Sigmoid colon (tissue), 7 donors: ENCODE data around the gene LIMA1. TPM values are rescaled to one million over a fixed set of nuclear protein-coding genes. Genes with fewer than 3 reads are reported as not detected.
"Not testable (repeated sequence)": the region's sequence is repeated elsewhere in the genome, so short reads cannot be mapped to it uniquely, and the experiment has no call there.

Source experiments
- DNase-seq: peaks from one replicate; pipeline ENCODE4 v3.0.0-alpha.2; 2019
- H3K27ac ChIP-seq, 4 donors: fragments of 200-600 bp; sonication (generic); one replicate each; pipeline ENCODE4 v1.5.1; 2016 to 2019; ENCODE audit warnings: mild to moderate bottlenecking in 1 of 4
- H3K27me3 ChIP-seq, 3 donors: fragments of 200-600 bp; sonication (generic); one replicate each; pipeline ENCODE4 v1.5.1; 2019; ENCODE audit warnings: mild to moderate bottlenecking in 1 of 3
- H3K36me3 ChIP-seq, 4 donors: fragments of 200-600 bp; sonication (generic); one replicate each; pipeline ENCODE4 v1.5.1; 2016 to 2019
- H3K4me1 ChIP-seq, 4 donors: fragments of 200-600 bp; sonication (generic); one replicate each; pipeline ENCODE4 v1.5.1; 2017 to 2019
- H3K4me3 ChIP-seq, 4 donors: fragments of 200-600 bp; sonication (generic); one replicate each; pipeline ENCODE4 v1.5.1; 2017 to 2019; ENCODE audit warnings: mild to moderate bottlenecking in 2 of 4, moderate library complexity in 1 of 4
- H3K9me3 ChIP-seq, 4 donors: fragments of 200-600 bp in 3 of 4; sonication (generic) in 3 of 4; one replicate each; pipeline versions ENCODE4 v1.5.1 to v1.6.1; 2013 to 2019
- CTCF ChIP-seq, 4 experiments: fragments of 450-650 bp in 3 of 4; fragments of 200-600 bp in 1 of 4; IDR thresholded peaks; one replicate each; pipeline ENCODE4 v1.5.1; 2016 to 2019; ENCODE audit warnings: antibody characterized with exemption in 4 of 4, mild to moderate bottlenecking in 3 of 4, moderate library complexity in 2 of 4
- EP300 ChIP-seq, 4 donors: sonication (generic); formaldehyde crosslinking; IDR thresholded peaks; one replicate each; pipeline ENCODE4 v1.6.1; 2017; ENCODE audit warnings: antibody characterized with exemption in 4 of 4
- POLR2A ChIP-seq, 2 donors: fragments of 450-650 bp; IDR thresholded peaks; one replicate each; pipeline ENCODE4 v1.6.1; 2016; ENCODE audit warnings: antibody characterized with exemption in 2 of 2, mild to moderate bottlenecking in 2 of 2, moderate library complexity in 2 of 2
- POLR2AphosphoS5 ChIP-seq, 4 donors: sonication (generic); formaldehyde crosslinking; IDR thresholded peaks; one replicate each; pipeline ENCODE4 v1.6.1; 2017; ENCODE audit warnings: antibody characterized with exemption in 4 of 4
- WGBS, 2 donors: extraction: QIAGEN DNeasy Blood & Tissue Kit; methylation state at CpG; one replicate each; pipeline ENCODE4 v1.1.7; 2013; 5-methylcytosine and 5-hydroxymethylcytosine counted together
- intact Hi-C: fragments of 100-400 bp; cut with DNase I; formaldehyde crosslinking; loops from one replicate; pipeline ENCODE4 v1.15.1; 2023
- polyA plus RNA-seq, 3 donors: library from polyadenylated mRNA; stranded (reverse); fragments of 200-250 nt; gene quantifications; one replicate each; pipeline ENCODE4 v1.2.3, GENCODE V29; 2013
- total RNA-seq, 4 donors: library from RNA; depleted of rRNA; stranded (reverse); fragments of >200 nt; gene quantifications; one replicate each; pipeline ENCODE4 v1.1.0, GENCODE V29; 2016
- donor health status: healthy with polysubstance abuse.
- donor health status: Bipolar disorder and iron deficiency.
- donor health status: healthy.

The LIMA1 gene
- total and polyA plus RNA-seq, 7 donors = 39.7 to 181 (median 108) TPM

GRCh38 chr12:50314636-50315312, 31.5 kb upstream of the LIMA1 start:
- no peak overlapping the region for H3K27ac ChIP-seq
- DNase-seq = no peak
- no peaks in the 10 kb centered on the region for H3K36me3 ChIP-seq
- TF ChIP-seq EP300 (IDR thresholded peaks at IDR 0.05) = no peak
- peak; percentile 20 to 41 (median 39) for TF ChIP-seq CTCF (IDR thresholded peaks at IDR 0.05)
- H3K4me3 ChIP-seq = no peak overlapping the region
- intact Hi-C loops = loop anchor here (10.0 kb wide), 1 partner anchor 240 kb away; no protein-coding TSS in a partner anchor
- H3K4me1 ChIP-seq = no peaks in the 10 kb centered on the region
- H3K27me3 ChIP-seq = no peaks in the 10 kb centered on the region
- 69 to 70% methylated on average over 7 of the region's 7 CpGs for WGBS, 2 donors
- no peaks in the 10 kb centered on the region for H3K9me3 ChIP-seq

DNA sequence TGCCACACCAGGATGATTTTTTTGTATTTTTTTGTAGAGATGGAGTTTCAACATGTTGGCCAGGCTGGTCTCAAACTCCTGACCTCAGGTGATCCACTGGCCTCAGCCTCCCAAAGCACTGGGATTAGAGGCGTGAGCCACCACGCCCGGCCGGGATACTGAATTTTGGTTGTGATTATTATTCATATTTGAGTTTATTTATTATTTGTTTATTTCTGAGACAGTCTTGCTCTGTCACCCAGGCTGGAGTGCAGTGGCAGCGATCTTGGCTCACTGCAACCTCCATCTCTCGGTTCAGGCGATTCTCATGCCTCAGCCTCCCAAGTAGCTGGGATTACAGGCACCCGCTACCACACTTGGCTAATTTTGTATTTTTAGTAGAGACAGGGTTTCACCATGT, 30.7 kb upstream of the LIMA1 start:
- H3K4me3 ChIP-seq, H3K27ac ChIP-seq, H3K9me3 ChIP-seq, H3K27me3 ChIP-seq, DNase-seq, H3K36me3 ChIP-seq, H3K4me1 ChIP-seq: not testable (repeated sequence)
- intact Hi-C loops = loop anchor here (10.0 kb wide), 1 partner anchor 239 kb away; no protein-coding TSS in a partner anchor
- whole genome bisulfite sequencing, 2 donors = 90 to 98% methylated on average over 8 of the region's 8 CpGs

GRCh38 chr12:50313256-50313931, 30.1 kb upstream of the LIMA1 start:
- Histone ChIP-seq H3K27me3 (no peaks in the 10 kb centered on the region), H3K9me3 (no peaks in the 10 kb centered on the region), H3K4me3 (no peak overlapping the region), H3K36me3 (no peaks in the 10 kb centered on the region), H3K27ac (no peak overlapping the region), H3K4me1 (no peaks in the 10 kb centered on the region)
- whole genome bisulfite sequencing, 2 donors = 91 to 94% methylated on average over 5 of the region's 5 CpGs
- TF ChIP-seq POLR2AphosphoS5 (IDR thresholded peaks at IDR 0.05) = no peak
- no peak for TF ChIP-seq CTCF (IDR thresholded peaks at IDR 0.05)
- TF ChIP-seq EP300 (IDR thresholded peaks at IDR 0.05) = no peak
- no peak for TF ChIP-seq POLR2A (IDR thresholded peaks at IDR 0.05)
- no peak for DNase-seq
- intact Hi-C loops = loop anchor here (10.0 kb wide), 1 partner anchor 239 kb away; no protein-coding TSS in a partner anchor

DNA sequence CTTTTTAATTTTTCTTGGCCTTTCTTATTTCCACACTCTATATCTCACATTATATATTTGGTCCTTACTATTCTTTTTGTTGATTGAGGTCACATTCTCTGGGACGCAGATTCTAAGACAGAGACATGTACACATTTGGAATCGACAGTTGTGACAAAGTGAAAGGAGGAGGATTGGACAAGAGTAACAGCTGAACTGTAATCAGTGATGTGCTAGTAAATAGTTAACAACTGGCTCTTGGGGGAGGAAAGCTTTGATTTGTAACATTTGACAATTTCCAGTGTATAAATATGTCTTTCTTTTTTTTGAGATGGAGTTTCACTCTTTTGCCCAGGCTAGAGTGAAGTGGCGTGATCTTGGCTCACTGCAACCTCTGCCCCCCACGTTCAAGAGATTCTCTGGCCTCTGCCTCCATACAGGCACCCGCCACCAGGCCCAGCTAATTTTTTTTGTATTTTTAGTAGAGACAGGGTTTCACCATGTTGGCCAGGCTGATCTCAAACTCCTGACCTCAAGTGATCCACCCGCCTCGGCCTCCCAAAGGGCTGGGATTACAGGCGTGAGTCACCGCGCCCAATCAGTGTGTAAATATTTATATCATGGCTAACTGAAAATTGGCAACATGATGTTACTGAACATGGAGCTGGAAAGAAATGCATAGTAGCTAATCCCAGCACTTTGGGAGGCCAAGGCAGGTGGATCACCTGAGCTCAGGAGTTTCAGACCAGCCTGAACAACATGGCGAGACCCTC, 28.7 kb upstream of the LIMA1 start:
- intact Hi-C loops = loop anchor here (10.0 kb wide), 1 partner anchor 237 kb away; no protein-coding TSS in a partner anchor
- not testable (repeated sequence) for H3K36me3 ChIP-seq, H3K4me1 ChIP-seq, H3K27ac ChIP-seq, H3K4me3 ChIP-seq, H3K9me3 ChIP-seq, H3K27me3 ChIP-seq
- DNase-seq = peak; percentile 70
- WGBS, 2 donors = 51 to 75% methylated on average over 11 of the region's 11 CpGs

DNA sequence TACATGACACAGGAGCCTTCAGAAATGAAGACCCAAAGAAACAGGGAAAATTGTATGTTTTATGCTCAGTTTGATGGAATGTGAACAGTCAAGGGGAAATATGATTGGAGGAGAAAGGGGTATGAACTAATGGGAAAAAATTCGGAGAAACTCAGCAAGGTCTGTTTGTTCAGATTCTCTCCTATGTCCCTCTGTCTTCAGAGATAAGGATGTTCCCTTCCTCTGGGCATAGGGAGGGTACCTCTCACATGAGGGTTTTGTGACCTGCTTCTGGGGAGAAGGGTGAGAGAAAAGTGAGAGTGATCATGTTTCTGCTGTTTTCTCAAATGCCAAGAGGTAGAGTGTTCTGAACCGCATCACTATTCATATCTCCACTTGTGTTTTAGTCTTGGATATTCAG, 26.6 kb upstream of the LIMA1 start:
- intact Hi-C loops = loop anchor here (10.0 kb wide), 1 partner anchor 235 kb away; no protein-coding TSS in a partner anchor
- Histone ChIP-seq H3K9me3 (no peaks in the 10 kb centered on the region), H3K27ac (no peak overlapping the region), H3K36me3 (no peaks in the 10 kb centered on the region), H3K4me3 (no peak overlapping the region), H3K27me3 (no peaks in the 10 kb centered on the region), H3K4me1 (no peaks in the 10 kb centered on the region)
- WGBS, 2 donors = 93 to 96% methylated on average over 2 of the region's 2 CpGs
- no peak for TF ChIP-seq POLR2AphosphoS5 (IDR thresholded peaks at IDR 0.05)
- TF ChIP-seq CTCF (IDR thresholded peaks at IDR 0.05) = no peak
- no peak for TF ChIP-seq POLR2A (IDR thresholded peaks at IDR 0.05)
- TF ChIP-seq EP300 (IDR thresholded peaks at IDR 0.05) = no peak
- DNase-seq = no peak
